HFF-Myc (cell line): ENCODE results near the gene CIB4.

ENCODE experiments used
- DNase-seq: peaks from one replicate; pipeline ENCODE4 v3.0.0-alpha.2; 2011; ENCODE audit warnings: low read depth; ENCODE audit errors: extremely low read depth
- H3K4me3 ChIP-seq: replicated peaks from 2 replicates; pipeline ENCODE4 v1.5.1; 2011; ENCODE audit warnings: low read depth, mild to moderate bottlenecking, control low read depth, low read length
- TF ChIP-seq, protein P1 (sequence below): IDR thresholded peaks from 2 replicates; pipeline ENCODE4 v1.5.1; 2012; ENCODE audit warnings: mild to moderate bottlenecking, low read depth, low read length, control low read depth; ENCODE audit errors: missing control alignments

CIB4 gene

DNA sequence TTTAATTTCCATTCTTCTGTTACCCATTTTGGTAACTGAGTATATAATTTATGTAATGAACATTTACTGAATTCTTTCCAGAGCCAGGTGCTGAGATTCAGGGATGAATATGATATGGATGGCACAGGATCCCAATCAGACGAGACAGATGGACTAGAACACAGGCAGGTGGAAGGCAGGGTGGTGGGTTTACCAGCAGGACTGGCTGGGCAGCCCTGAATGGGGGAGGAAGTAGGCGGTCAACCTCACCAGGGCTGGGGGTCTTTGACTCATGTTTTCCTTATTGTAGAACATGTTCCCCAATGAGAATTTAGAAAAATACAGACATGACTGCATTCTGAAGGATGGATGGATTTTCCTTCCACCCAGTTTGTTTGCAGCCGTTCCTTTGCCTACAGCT is 80.3 kb downstream of the CIB4 start:
- DNase-seq = no peak
- TF ChIP-seq, protein P1, sequence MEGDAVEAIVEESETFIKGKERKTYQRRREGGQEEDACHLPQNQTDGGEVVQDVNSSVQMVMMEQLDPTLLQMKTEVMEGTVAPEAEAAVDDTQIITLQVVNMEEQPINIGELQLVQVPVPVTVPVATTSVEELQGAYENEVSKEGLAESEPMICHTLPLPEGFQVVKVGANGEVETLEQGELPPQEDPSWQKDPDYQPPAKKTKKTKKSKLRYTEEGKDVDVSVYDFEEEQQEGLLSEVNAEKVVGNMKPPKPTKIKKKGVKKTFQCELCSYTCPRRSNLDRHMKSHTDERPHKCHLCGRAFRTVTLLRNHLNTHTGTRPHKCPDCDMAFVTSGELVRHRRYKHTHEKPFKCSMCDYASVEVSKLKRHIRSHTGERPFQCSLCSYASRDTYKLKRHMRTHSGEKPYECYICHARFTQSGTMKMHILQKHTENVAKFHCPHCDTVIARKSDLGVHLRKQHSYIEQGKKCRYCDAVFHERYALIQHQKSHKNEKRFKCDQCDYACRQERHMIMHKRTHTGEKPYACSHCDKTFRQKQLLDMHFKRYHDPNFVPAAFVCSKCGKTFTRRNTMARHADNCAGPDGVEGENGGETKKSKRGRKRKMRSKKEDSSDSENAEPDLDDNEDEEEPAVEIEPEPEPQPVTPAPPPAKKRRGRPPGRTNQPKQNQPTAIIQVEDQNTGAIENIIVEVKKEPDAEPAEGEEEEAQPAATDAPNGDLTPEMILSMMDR = no peak
- no peak overlapping the region for H3K4me3 ChIP-seq

DNA sequence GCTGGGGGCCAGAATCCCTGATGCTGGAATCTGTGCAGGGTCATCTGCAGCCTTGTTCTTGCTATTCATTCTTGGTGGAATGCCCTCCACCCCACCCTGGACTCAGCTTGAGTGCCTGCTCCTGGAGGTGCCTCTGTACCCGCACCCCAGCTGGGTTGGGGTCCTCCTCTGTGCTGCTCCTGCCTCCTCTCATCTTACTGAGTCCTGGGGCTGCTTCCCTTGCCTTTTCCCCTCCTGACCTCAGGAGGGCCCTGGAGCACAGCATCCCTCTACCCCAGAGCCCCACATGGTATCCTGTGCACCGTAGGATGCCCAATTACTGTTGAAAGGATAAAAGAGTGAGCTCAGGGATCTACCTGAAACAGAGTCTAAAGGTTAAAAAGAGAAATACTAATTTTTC is 81.6 kb downstream of the CIB4 start:
- DNase-seq = no peak
- H3K4me3 ChIP-seq = no peak overlapping the region
- TF ChIP-seq, protein P1 = no peak

DNA sequence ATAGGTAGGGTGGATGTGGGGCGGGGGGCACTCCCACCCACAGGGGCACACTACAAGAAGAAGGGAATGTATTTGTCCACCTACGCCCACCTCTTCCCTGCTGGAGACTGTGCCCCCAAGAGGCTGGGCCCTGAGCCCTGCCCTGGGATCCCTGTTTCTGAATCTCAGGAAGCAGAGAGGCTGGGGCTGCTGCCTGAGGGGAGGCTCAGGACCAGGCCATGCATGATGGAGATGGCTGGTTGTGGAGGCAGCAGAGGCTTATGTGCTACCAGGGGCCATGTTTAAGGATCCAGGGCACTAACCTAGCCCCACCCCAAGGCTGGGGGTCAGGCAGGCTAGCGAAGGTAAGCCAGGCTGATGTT is 82.1 kb downstream of the CIB4 start:
- H3K4me3 ChIP-seq = no peak overlapping the region
- TF ChIP-seq, protein P1 = no peak
- no peak for DNase-seq

DNA sequence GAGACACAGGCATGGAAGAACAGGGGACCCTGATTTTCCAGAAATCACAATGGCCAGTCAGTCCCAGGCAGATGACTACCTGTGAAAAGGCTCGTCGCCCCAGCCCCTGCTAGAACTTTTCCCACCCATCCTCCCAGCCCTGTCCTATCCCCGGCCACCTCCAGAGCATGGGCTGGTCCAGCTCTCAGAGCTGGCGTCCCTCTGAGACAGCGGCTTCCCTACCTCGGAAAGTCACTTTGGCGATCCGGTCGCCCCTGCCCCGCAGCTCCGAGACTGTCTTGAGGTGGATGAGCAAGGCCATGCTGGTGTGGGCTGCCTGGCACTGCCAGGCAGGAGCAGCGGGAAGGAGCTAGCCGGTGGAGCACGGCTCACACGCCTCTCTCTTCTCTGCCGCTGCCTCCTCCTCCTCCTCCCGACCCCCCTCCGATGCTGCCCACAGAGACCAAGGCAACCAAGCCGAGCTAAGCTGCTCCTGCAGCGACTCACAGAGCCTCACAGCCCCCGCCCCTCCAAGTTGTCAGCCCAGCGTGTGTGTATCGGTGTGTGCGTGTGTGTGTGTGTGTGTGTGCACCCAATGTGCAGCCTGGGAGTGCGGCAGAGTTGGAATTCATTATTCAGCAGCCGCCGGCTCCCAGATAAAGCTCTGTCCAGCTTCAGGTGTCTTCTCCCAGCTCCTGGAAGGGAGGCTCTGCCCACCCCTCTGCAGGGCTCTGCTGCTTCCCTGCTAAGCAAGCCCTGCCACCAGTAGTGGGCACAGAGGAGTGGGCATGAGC is 82.7 kb downstream of the CIB4 start:
- no peak for DNase-seq
- TF ChIP-seq, protein P1 = no peak
- H3K4me3 ChIP-seq = no peak overlapping the region

DNA sequence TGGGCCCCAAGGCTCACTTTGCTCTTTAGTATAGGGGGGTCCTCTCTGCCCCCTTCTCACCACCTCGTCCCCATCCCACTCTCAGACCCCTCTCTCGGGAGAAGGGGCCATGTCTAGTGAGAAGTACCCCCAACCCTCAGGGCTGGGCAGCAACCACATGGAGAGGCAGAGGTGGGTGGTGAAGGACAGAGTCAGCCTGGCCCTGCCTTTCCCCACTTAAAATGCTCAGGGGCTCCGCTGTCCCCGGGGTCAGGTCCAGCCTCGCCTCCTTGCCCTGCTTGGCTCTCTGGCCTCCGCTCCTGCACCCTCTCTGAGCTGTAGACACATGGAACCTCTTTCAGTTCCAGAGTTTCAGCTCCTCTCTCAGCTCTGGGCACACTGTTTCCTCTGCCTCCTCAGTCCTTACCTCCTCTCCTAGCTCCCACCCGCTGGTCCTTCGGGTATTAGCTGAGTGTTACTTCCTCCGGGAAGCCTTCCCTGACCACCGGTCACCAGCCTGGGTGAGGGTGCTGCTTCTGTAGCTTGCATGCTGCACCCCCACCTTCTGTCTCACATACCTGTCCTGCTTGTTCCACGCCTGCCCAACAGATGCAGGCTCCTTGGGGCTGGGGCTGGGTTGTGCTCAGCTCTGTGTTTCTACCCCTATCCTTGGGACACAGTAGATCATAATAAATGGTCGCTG is 83.8 kb downstream of the CIB4 start:
- TF ChIP-seq, protein P1 = no peak
- no peak for DNase-seq
- no peak overlapping the region for H3K4me3 ChIP-seq

DNA sequence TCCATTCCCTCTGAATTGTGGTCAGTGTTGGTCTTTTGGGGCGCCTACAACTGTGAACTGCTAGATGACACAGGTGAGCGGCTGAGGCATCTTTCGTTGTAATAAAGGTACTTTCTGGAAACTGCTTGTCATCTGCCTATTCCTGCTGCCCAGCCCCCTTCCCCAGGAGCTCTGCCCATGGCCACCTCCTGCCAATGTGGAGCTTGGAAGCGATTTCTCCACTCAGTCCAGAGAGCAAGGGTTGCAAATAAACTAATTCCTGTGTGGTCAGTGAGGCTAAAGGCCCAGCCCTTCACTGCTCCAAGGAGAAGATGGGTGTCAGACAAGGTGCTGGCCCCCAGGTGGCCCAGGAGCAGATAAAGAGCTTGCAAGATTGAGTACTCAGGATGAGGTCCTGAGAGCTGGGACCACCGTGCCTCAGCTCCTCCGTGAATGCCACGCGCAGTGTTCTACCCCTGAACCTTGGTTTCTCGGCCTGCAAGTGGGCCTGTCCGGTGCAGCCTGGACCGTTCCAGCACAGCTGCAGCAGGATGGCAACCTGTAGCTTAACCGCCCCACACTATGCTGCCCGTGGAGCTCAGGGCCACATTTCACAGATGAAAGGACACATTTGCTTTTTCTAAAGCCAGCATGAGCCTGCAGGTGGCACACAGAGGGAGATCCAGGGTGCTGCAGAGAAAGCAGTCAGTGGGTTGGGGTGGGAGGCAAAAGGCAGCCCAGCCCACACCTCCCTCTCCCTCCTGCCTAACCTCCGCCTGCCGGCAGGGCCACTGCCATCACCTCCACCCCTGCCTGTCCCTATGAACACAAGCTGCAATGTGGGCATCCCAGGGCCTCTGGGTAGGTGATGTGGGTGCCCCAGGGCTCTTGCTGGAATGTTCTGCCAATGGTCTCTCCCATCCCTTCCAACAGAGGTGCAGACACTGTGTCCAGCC is 84.6 kb downstream of the CIB4 start:
- TF ChIP-seq, protein P1 = no peak
- no peak for DNase-seq
- no peak overlapping the region for H3K4me3 ChIP-seq
